GM19043 (cell line): ENCODE results near the gene DLEC1.

Source experiments
- ATAC-seq: cut with Tn5 transposase; IDR thresholded peaks from one replicate; pipeline ENCODE4 v1.9.1; 2021; ENCODE audit warnings: low read depth; ENCODE audit not compliant: unreplicated experiment

Gene DLEC1

DNA sequence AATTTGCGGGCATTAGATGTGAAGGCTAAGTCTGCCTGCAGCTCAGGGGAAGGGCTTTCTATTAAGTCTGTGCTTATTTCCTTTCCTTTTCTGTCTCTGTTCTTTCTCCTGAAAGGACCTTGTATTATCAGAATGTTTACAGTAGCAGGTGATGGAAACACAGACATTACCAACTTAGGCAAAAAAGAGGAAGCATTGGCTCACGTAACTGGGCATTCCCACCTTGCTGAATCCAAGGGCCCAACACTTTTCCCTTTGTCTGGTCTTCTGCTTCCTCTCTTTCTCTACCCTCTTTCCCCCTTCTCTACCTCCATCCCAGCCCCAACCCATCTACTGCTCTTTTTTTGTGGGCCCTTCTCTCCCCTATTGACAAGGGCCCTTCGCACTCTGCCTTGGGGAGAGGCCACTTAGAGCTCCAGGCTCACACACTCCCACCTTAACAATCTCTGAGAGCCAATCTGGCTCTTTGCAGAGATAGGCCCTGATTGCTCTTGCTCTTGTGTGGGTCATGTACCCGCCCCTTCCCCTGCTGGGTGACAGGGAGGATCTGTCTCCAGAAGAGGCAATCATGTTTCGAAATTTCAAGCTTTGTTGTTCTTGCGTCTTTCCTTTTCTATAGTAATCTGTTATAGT lies 62.9 kb downstream of the DLEC1 start:
- ATAC-seq = no peak

DNA sequence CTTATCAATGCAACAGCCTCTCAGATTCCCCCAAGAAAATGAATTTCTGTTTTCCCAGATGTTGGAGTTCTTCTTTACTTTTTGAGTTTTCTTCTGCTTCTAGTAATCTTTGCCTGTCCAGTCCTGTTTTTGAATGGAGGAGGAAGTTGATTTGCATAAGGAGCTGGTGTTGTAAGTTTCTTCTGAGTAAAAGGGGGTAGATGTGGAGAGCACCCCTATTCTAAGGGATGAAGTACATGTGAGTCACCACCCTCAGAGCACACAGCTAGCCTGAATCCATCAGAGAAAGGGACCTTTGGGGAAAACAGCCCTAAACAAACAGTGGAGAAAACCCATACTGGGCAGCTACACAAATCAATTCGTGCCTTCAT lies 63.4 kb downstream of the DLEC1 start:
- ATAC-seq = no peak

- ATAC-seq = no peak
Measured at GRCh38 chr3:38105525-38105924, 66.5 kb downstream of the DLEC1 start.

- no peak for ATAC-seq
Measured at GRCh38 chr3:38107911-38108648, 69.1 kb downstream of the DLEC1 start.

GRCh38 chr3:38108649-38109579 lies 69.9 kb downstream of the DLEC1 start:
- no peak for ATAC-seq

GRCh38 chr3:38109580-38110313 lies 70.7 kb downstream of the DLEC1 start:
- no peak for ATAC-seq

- ATAC-seq = no peak
Measured at GRCh38 chr3:38110314-38111050, 71.5 kb downstream of the DLEC1 start.

- ATAC-seq = no peak
Measured at GRCh38 chr3:38111201-38111600, 72.2 kb downstream of the DLEC1 start.

- no peak for ATAC-seq
Measured at GRCh38 chr3:38111696-38112377, 72.8 kb downstream of the DLEC1 start.

GRCh38 chr3:38112378-38112761 lies 73.4 kb downstream of the DLEC1 start:
- no peak for ATAC-seq

- ATAC-seq = no peak
Measured at GRCh38 chr3:38114052-38114874, 75.3 kb downstream of the DLEC1 start.

DNA sequence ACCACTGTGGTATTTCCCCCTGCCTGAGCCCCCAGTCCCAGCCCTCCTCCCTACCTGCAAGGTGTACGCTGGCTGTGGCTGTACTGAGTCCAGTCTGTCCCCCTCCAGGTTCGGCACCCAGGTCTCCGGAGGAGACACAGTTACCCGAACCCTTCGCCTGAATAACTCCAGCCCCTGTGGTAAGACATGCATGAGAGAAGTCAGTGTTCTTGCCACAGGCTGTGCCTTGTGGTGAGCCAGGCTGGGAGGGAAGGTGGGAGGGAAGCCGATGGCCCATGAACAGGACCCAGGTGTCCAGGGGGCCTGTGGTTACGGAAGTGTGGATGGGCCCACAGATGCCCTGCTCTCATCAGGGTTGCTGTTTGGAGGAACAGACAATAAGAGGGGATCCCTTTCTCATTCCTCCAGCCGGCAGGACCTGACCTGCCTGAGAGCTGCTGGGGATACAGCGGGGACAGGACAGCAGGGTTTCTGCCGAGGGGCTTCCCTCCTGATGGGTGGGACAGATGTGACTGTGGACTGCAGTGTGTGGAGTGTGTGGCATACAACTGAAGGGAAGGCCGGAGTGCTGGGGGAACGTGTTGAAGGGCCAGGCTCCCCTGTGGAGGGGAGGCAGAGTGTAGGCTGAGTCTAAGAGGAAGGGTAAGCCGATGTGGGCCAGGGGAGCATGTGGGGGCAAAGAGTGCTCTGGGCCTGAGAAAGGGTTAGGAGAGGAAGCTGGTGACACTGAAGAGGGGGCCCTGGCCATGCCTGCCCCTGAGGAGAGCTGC lies 76.1 kb downstream of the DLEC1 start:
- no peak for ATAC-seq

- no peak for ATAC-seq
Measured at GRCh38 chr3:38115645-38116427, 76.8 kb downstream of the DLEC1 start.

DNA sequence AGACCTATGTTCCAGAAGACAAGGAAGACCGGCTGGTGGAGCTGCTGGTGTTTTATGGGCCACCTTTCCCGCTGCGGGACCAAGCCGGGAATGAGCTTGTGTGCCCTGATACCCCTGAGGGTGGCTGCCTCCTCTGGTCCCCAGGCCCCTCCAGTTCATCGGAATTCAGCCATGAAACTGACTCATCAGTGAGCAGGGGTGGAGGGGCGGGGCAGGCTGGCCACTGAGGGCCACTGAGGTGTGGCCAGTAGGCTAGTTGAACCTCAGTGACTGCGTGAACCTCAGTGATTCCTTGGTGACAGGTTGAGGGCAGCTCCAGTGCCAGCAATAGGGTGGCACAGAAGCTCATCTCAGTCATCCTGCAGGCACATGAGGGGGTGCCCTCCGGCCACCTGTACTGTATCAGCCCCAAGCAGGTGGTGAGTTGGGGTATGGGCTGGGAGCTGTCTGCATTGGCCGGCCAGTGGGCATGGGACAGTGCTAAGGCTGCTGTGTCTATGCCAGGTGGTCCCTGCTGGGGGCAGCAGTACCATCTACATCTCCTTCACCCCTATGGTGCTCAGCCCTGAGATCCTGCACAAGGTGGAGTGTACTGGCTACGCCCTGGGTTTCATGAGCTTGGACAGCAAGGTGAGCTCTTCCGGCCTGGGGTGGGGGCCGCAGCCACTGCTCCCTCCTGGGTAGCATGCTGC lies 77.6 kb downstream of the DLEC1 start:
- ATAC-seq = no peak

- ATAC-seq = no peak
Measured at GRCh38 chr3:38117163-38117716, 78.2 kb downstream of the DLEC1 start.

GRCh38 chr3:38117748-38118420 lies 78.9 kb downstream of the DLEC1 start:
- ATAC-seq = peak; percentile 72
